Bone marrow (tissue), 2 donors: Measurements from ENCODE around the gene CCDC177.
"Not testable (repeated sequence)": the region's sequence is repeated elsewhere in the genome, so short reads cannot be mapped to it uniquely, and the experiment has no call there.

Experiments used
- DNase-seq, 2 donors: peaks; one replicate each; lab custom pipeline; 2025; lab: John Stamatoyannopoulos, UW

The CCDC177 gene

DNA sequence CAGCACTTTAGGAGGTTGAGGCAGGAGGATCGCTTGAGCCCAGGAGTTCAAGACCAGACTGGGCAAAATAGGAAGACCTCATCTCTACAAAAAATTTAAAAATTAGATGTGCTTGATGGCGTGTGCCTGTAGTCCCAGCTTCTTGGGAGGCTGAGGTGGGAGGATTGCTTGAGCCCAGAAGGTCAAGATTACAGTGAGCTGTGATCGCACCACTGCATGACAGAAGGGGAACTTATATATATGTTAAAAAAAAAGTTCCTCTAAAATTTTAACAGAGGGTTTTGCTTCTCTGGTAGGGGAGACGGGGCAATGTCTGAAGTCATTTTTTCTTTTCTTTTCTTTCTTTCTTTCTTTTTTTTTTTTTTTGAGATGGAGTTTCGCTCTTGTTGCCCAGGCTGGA lies 24.8 kb upstream of the CCDC177 start:
- not testable (repeated sequence) for DNase-seq

DNA sequence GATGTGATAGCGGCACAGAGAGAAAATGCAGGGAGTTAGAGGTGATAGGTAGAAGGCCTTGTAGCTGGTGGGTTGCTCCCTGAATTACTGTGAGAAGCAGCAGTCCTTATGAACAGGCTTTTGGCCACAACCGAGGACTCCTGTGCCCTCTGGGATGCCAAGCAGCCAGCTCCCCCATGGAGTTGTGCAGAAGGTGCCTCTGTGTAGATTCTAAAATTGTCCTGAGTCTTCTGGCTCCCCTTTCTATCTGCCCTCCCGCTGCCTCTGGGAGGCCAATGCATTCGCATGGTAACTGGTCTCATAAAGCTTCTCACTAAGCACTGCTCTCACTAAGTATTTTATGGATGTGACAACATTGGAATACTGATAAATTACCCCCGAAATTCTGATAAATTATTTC lies 20.7 kb upstream of the CCDC177 start:
- DNase-seq = no peak

GRCh38 chr14:69594846-69595245 lies 20.2 kb upstream of the CCDC177 start:
- no peak for DNase-seq

DNA sequence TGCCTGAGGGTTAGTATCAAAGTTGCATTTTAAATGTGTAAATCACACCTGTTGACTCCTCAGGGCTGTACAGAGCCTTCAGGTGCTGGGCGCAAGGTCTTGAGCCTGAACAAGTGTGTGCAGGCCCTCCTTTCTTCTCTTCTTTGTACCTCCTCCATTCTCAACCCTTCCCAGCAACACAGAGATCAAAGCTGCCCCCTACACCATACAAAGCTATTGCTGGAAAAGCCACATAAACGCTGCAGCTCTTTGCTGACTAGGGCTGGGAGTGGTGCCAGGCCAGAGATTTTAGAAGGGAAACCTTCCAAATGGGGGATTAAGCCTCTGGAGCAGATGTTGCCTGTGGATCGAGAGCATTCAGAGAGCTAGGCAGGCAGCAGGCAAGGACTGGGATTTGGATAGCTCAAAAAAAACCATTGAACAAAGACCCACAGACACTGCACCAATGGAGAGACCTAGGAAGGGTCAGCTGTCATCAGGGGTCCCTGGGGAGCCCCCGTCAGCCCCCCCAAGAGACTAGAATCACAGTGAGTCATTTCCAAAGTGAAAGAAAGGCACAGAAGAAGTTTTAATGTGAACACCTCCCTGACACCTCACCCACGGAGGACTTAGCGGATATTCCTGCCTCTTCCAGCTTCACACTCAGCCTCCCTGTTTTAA lies 18.5 kb upstream of the CCDC177 start:
- DNase-seq = no peak

DNA sequence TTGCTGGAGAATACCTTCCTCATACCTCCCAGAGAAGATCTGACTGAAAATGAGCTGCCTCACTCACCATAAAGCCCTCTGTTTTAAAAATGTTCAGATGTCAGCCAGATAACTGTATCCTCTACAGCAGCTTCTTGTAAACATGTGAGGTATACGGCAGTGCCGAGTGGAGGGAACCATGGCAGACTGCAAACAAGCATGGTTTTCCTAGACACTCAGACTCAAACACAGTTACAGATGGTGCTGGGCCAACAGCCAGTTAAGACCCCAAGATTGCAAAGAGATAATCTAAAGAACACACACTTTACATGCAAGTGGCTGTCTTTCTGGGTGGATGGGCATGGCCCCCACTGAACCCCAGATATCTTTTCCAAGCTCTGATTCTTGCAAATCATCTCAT lies 16.6 kb upstream of the CCDC177 start:
- DNase-seq = no peak

DNA sequence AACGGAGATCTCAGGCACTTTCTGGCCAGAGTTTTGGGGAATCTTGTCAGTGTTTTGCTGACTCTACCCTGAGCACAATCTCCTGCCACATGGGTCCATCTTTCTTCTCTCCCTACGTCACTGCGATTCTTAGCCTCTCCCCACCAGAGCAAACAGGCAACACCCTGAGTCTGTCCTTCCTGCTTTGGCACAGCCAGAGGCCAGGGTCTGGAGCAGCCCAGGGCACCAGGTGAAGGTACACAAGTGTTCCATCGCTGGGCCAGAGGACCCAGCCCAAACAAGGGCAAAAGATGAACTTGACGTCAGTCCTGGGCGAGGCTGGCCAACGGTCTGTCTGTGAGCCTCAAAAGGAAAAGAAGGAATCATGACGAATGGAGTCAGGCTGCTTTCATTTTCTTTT lies 12.7 kb upstream of the CCDC177 start:
- no peak for DNase-seq

GRCh38 chr14:69586404-69586803 lies 11.7 kb upstream of the CCDC177 start:
- DNase-seq = no peak

- no peak for DNase-seq
These were observed 9.7 kb upstream of the CCDC177 start for GRCh38 chr14:69584389-69584788.

DNA sequence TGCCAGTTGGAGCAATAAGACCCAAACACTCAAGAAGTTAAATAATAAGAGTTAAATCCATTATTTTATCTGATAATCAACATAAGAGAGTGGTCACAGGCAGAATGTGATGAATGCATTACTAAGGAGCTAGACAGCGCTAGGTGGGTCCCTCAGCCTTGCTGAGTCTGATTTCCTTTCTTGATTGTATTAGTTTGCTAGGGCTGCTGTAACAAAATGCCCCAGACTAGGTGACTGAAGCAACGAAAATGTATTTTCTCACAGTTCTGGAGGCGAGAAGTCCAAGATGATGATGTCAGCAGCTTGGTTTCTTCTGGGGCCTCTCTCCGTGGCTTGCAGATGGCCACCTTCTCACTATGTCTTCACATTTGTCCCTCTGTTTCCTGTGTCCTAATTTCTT lies 8.2 kb upstream of the CCDC177 start:
- DNase-seq = no peak

GRCh38 chr14:69582212-69582611 lies 7.5 kb upstream of the CCDC177 start:
- DNase-seq = no peak

DNA sequence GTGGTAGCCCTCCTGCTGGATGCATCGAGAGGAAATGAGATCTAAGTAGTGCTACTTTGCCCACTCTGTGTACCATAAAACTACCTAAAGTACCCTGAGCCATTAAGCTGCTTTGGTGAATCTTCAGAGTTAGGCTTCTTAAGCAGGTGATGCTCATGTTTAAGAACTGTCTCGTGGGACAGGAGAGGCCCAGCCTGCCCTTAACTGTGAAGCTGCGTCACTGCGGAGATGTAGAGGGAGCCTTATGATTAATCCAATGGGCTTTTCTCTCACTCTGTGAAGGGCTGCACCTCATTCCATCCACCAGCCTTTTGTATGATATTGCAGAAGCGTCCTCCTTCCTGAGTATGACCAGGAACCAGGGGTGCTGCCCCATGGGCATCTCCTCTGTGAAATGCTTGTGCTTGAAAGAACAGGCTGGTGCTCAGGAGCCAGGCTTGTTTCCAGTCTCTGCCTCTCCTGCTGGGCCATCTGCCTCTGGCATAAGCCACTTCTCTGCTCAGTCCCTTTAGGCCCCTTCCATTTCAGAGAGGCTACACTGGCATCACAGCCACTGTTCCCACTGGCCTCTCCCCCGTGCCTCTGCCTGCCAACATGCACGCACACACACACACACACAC lies 6.8 kb upstream of the CCDC177 start:
- DNase-seq = no peak

GRCh38 chr14:69580009-69580577 lies 5.4 kb upstream of the CCDC177 start:
- no peak for DNase-seq

DNA sequence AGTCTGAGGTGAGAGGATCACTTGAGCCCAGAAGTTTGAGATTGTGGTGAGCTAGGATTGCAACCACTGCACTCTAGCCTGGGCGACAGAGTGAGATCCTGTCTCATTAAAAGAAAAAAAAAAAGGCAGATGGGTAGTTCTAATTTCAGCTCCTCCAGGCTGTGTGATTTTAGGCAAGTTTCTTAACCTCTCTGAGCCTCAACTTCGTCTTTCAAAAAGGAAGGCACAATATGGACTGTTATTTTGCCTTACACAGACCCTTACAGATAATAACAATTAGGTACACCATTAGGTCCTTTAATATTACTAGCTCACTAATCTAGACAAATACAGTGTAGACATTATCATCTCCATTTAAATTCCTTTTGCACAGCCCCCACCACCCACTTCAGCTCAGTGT lies 4.8 kb upstream of the CCDC177 start:
- no peak for DNase-seq

GRCh38 chr14:69574954-69575295 lies 254 bp upstream of the CCDC177 start:
- no peak for DNase-seq

GRCh38 chr14:69573831-69574262 lies 824 bp downstream of the CCDC177 start:
- DNase-seq = no peak

- no peak for DNase-seq
These were observed 1.4 kb downstream of the CCDC177 start for GRCh38 chr14:69573205-69573830.

DNA sequence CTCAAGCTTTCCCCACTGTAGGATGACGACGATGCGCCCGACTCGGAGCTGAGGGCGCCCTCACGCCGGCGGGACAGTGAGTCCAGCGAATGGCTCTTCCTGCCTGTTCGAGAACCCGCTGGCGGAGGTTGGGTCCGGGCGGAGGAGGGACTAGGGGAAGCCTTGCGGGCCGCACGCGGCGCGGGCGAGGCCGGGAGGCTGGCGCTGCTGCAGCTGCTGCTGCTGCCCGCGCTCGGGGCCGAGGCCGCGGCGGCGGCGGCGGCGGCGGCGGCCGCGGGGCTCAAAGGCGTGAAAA lies 1.9 kb downstream of the CCDC177 start:
- no peak for DNase-seq

GRCh38 chr14:69572030-69572840 lies 2.4 kb downstream of the CCDC177 start:
- DNase-seq = no peak

DNA sequence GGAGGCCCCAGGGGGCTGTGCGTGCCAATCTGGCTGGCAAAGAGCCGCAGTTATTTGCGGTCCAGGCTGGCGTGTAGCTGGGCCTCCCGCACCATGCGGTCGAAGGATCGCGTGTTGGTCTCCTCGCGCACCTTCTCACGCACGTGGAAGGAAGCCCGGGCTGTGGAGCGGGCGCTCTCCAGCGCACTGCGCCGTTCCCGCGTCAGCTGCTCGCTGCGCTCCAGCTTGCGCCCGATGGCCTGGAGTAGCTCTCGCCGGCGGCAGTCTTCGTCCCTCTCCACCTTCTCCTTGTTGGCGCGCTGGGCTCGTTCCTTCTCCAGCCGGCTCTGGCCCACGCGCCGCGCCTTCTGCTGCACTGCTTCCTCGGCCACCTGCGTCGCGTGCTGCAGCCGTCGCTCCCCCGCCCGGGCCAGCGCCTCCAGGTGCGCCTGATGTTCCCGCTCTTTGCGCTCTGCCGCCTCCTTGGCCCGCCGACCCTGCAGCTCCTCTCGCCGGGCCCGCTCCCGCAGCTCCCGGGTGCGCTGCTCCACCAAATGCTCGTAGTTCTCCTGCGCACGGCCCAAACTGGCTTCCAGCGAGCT lies 3.1 kb downstream of the CCDC177 start:
- no peak for DNase-seq

GRCh38 chr14:69570836-69571330 lies 3.8 kb downstream of the CCDC177 start:
- no peak for DNase-seq

DNA sequence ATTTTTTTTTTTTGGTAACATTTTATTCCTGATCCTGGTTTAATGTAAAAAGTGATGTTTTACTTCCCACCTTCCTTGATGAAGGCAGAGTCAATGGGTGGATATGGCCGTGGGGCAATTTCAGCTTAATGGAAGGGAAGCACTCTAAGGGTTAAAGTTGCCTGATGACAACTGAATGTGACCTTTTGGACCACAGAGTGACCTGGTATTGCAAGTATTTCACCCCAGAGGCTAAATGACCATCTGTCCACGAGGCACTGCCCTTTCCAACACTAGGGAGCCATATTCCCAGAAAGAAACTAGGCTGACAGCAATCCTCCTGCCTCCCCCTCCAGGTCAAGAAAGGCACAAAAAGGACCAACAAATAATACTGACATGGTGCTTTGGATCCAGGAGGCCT lies 4.8 kb downstream of the CCDC177 start:
- no peak for DNase-seq

DNA sequence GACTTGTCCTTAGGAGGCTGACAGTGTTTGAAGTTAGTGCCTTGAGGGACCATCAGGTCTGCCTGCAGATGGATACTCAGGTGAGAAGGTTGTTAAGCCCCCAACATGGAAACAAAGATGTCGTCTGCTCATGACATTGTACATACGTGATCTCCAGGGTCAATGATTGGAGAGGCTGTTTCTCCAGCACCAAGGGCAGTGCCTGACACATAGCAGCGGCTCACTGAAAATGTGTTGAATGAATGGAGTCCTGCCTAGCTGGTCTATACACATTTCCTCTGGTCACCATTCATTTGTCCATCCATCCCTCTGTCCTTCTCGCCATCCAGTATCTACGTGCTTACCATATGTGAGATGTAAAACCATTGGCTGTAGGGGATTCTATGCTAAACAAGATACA lies 7.1 kb downstream of the CCDC177 start:
- DNase-seq = no peak
